Coronary artery (tissue), 2 donors: ENCODE measurements around the gene PWWP2B.

ENCODE experiments used
- DNase-seq: peaks from one replicate; pipeline ENCODE4 v3.0.0-alpha.2; 2017; ENCODE audit warnings: low spot score
- H3K27ac ChIP-seq, 2 donors: fragments of 200-600 bp; sonication (generic); one replicate each; pipeline ENCODE4 v1.5.1; 2016 to 2019
- H3K4me3 ChIP-seq: fragments of 200-600 bp; sonication (generic); 2 replicates; pipeline ENCODE4 v1.5.1; 2016; ENCODE audit warnings: mild to moderate bottlenecking, moderate library complexity
- TF ChIP-seq, protein P1 (sequence below): fragments of 200-600 bp; sonication (generic); IDR thresholded peaks from one replicate; pipeline ENCODE4 v1.5.1; 2019; ENCODE audit warnings: antibody characterized with exemption

PWWP2B gene

DNA sequence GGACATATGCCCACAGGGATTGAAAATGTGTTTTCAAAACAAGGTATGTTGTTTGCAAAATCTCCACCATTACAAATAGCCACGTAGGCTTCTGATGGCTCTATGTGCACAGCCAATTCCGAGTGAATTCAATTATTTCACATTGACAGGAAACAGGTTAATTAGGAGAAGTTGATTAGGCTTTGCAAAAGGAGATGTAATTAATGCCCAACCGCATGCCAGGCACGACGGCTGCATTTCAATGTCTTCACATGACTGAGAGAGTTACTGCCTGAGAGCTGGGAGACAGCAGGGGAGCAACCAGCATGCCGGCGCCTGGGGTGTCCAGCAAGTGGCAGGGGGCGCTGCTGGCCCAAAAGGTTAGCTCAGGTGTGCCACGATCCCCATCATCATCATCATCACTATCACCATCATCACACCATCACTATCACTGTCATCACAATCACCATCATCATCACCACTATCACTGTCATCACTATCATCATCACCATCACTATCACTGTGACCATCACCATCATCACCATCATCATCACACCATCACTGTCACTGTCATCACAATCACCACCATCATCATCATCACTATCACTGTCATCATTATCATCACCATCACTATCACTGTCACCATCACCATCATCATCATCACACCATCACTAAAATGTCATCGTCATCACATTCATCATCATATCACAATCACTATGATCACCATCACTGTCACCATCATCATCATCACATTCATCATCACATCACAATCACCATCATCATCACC, 30.2 kb downstream of the PWWP2B start:
- H3K4me3 ChIP-seq, result no peak overlapping the region
- no peak for DNase-seq
- H3K27ac ChIP-seq, result no peak overlapping the region
- TF ChIP-seq, protein P1, sequence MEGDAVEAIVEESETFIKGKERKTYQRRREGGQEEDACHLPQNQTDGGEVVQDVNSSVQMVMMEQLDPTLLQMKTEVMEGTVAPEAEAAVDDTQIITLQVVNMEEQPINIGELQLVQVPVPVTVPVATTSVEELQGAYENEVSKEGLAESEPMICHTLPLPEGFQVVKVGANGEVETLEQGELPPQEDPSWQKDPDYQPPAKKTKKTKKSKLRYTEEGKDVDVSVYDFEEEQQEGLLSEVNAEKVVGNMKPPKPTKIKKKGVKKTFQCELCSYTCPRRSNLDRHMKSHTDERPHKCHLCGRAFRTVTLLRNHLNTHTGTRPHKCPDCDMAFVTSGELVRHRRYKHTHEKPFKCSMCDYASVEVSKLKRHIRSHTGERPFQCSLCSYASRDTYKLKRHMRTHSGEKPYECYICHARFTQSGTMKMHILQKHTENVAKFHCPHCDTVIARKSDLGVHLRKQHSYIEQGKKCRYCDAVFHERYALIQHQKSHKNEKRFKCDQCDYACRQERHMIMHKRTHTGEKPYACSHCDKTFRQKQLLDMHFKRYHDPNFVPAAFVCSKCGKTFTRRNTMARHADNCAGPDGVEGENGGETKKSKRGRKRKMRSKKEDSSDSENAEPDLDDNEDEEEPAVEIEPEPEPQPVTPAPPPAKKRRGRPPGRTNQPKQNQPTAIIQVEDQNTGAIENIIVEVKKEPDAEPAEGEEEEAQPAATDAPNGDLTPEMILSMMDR, result no peak

DNA sequence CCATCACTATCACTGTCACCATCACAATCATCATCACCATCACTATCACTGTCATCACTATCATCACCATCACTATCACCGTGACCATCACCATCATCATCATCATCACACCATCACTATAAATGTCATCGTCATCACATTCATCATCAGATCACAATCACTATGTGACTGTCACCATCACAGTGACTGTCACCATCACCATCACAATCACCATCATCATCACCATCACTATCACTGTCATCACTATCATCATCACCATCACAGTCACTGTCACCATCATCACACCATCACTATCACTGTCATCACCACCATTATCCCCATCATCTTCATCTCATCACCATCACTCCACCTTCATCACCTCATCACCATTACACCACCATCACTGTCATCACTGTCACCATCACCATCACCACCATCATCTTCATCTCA, 31.0 kb downstream of the PWWP2B start:
- TF ChIP-seq, protein P1, result no peak
- H3K4me3 ChIP-seq, result no peak overlapping the region
- no peak for DNase-seq
- no peak overlapping the region for H3K27ac ChIP-seq

DNA sequence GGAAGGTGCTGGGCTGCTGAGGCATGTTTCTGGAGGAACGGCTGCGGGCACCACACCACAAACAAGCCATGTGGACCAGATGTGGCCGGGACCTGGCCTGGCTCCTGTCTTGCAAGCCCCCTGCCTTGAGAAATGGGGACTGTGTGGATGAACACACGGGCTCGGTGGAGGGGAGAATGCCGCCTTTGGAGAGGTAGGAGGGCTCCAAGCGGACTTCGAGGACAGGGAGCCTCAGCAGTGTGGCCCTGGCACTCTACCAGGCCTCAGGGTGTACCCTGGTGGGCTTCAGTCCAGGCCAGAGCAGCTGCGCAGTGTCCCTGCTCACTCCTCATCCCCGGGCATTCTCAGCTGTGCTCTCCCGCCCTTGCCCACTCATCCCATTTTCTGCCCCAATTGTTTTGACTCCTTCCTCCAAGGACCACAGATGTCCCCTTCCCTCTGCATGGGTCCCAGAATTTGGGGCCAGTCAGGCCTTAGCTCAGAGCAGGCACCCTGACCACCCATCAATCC, 31.5 kb downstream of the PWWP2B start:
- no peak overlapping the region for H3K4me3 ChIP-seq
- no peak overlapping the region for H3K27ac ChIP-seq
- DNase-seq, result no peak
- TF ChIP-seq, protein P1, result no peak

DNA sequence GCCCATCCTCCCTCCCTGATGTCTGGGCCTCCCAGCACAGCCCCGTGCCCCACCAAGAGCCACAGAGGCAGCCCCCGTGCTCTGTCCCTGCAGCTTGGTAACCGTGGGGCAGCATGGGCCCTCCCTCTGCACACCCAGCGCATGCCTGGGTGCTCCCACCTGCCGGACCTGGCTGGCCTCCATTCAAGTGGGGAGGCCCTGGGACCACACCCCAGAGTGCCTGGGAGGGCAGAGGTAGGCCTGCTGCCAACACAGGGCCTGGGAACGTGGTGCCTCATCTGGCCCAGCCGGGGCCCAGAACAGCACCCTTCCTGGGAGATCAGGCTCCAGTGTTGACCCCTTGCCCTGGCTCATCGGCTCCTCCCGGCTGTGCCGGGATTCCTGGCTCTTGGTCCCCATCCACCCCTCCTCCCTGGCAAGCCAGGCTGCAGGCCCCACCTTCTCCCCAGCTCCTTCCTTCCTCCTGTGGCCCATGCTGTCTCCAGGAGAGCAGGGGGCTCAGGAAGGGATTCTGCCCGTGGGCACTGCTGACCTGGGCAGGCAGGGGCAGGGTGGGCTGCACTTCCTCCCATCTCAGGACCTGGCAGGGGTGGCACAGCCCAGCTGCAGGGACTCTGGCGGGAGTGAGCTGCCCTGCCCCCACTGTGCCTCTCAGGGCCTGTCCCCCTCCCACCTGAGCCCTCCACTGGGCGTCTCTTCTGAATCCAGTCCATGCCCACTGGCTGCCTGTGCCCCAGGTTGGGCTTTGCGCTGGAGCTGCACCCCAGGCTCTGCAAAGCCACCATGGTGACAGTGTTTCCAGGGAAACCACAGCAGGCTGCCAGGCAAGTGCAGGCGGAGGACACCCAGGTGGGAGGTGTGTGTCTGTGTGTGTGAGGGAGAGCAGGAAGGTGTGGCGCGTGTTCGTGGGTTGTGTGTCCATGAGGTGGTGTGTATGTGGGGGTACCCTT, 32.6 kb downstream of the PWWP2B start:
- no peak overlapping the region for H3K4me3 ChIP-seq
- TF ChIP-seq, protein P1, result no peak
- H3K27ac ChIP-seq, result no peak overlapping the region
- no peak for DNase-seq

DNA sequence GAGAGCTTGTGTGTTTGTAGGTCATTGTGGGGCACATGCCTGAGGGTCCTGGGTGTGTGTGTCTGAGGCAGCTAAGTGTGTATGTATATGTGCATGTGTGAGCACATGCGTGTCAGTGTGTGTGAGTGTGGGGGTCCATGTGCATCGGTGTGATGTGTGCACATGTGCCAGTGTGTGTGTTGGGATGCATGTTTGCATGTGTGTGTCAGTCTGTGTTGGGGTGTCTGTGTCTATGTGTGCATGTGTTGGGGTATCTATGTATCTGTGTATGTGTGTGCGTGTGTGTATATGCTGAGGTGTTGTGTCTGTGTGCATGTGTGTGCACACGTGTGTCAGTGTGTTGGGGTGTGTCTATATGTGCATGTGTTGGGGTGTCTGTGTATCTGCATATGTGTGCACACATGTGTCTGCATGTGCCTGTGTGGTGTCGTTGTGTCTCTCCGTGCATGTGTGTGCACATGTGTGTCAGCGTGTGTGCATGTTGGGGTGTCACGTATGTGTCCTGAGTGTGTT, 33.3 kb downstream of the PWWP2B start:
- Histone ChIP-seq H3K27ac (no peak overlapping the region), H3K4me3 (no peak overlapping the region)
- TF ChIP-seq, protein P1, result no peak
- DNase-seq, result no peak

DNA sequence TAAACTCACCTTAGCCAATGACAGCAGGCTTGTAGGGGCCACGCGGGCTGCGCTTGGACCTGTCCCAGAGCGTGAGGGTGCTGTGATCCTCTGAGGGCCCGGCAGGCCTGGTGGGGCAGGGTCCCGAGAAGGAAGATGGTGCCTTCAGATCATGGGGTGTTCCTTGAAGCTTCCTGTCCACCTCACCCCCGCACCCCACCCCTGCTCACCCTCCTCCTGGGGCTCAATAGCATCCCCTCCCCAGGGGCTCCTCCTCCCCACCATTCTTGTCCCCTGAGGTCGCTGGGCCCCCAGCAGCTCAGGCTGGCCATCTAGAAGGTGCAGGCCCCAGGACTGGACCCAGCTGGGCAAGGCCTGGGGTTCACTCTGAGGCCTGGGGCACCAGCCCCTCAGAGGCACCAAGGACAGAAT, 33.9 kb downstream of the PWWP2B start:
- TF ChIP-seq, protein P1, result no peak
- no peak for DNase-seq
- no peak overlapping the region for H3K27ac ChIP-seq
- no peak overlapping the region for H3K4me3 ChIP-seq
